Measurements from ENCODE around the gene TFDP1.

The TFDP1 gene, protein sequence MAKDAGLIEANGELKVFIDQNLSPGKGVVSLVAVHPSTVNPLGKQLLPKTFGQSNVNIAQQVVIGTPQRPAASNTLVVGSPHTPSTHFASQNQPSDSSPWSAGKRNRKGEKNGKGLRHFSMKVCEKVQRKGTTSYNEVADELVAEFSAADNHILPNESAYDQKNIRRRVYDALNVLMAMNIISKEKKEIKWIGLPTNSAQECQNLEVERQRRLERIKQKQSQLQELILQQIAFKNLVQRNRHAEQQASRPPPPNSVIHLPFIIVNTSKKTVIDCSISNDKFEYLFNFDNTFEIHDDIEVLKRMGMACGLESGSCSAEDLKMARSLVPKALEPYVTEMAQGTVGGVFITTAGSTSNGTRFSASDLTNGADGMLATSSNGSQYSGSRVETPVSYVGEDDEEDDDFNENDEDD

DNA sequence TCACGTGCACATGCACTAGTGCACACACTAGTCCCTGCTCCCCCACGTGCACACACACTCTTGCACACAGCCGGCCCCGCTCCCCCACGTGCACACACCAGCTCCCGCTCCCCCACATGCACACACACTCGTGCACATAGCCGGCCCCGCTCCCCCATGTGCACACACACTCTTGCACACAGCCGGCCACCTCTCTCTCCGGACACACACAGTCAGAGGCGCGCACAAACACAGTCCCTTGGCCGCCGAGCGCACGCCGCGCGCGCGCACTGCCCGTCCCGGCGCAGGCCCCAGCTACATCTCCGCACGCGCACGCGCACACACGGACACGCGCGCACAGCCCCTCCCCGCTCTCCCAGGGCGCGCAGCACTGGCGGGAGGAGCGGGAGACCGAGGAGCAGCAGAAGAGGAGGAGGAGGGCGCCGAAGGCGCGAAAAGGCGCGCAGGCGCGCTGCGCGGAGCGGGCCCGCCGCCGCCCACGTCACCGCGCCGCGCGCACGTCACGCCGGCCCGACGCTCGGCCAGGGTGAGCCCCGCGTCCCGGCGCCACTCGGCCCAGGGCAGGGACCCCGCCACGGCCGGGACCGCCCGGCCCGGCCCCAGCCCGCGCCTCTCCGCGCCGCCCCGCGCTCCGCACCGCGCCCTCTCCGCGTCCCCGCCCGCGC lies at the start of gene TFDP1:
TSS of gene TFDP1 (plus strand) at position 549 of the 665 bp plus-strand sequence. CDS start 1,085 bp downstream, outside the sequence.
- peak; percentile 67 for DNase-seq

GRCh38 chr13:113535381-113535781 lies 49.2 kb upstream of the TFDP1 start:
- DNase-seq, result no peak

GRCh38 chr13:113536461-113537110 lies 48.0 kb upstream of the TFDP1 start:
- DNase-seq, result no peak

DNA sequence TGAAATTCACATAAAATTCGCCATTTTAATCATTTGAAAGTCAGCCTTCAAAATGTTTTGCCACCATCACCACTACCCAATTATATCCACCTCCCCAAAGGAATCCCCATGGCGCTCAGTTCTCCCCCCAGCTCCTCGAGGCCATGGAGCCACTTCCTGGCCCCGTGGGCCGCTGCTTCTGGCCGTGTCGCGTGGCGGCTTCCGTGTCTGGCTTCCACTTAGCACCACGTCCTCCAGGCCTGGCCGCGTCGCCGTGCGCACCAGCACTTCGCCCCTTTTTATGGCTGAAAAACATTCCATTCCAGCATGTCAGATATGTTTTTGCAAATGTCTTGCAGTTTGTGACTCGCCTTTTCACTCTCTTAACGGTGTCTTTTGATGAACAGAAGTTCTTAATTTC lies 47.3 kb upstream of the TFDP1 start:
- DNase-seq, result no peak

DNA sequence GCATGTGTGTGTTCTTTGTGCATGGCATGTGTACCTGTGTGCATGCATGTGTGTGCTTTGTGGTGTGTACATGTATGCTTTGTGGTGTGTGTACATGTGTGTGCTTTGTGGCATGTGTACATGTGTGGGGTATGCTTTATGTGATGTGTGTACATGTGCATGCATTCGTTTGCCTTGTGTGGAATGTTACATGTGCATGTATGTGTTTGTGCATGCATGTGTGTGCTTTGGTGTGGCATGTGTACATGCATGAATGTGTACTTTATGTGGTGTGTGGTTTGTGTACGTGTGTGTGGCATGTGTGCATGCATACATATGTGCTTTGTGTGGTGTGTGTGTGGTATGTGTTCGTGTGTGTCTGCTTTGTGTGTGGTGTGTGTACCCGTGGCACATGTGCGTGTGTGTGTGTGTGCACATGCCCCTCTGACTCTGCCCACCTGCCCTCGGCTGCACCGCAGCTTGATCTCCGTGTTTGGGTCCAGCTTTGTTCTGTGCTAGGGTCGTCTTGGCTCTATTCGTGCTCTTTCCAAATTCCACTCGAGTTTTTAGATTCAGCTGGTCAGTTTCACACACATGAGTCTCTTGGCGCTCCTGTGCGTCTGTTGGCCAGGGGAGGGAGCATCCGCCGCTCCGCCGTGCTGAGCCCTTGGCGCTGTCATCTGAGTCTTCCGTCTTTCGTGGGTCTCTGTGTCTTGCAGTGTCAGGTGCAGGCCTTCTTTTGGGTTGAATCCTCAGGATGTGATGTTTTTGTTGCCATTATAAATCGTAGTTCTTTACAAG lies 46.5 kb upstream of the TFDP1 start:
- no peak for DNase-seq

DNA sequence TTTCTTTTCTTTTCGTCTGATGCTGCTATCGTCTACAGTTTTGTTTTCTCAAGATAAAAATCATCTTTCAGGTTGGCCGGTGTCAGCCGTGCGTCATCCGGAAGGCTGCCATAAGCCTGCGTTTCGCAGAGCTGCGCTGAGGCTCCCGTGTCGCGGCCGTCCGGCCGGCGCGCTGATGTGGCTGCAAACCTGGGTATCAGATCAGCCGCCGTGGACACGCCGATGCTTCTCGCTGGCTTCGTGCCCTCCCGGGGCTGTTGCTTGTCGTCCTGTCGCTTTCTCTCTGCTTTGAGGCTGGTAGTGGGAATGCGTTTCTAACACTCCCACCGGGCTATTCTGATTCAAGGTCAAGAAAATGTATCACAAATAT lies 45.9 kb upstream of the TFDP1 start:
- no peak for DNase-seq

DNA sequence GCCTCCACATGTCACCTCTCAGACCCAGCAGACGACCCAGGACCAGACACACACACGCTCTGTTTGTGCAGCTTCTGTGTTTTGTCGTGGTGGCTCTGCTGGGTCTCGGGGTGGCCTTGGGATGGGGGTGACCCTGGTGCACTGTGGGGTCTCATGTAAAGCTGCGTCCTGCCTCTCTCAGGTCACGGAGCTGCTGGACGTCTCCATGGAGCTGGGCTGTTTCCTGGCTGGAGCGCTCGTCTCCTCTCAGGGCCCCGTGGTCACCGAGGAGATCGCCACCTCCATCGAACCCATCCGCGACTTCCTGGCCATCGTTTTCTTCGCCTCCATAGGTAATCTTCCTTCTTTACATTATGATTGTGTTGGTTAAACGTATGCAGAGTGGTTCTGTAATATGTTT lies 45.4 kb upstream of the TFDP1 start:
- no peak for DNase-seq

DNA sequence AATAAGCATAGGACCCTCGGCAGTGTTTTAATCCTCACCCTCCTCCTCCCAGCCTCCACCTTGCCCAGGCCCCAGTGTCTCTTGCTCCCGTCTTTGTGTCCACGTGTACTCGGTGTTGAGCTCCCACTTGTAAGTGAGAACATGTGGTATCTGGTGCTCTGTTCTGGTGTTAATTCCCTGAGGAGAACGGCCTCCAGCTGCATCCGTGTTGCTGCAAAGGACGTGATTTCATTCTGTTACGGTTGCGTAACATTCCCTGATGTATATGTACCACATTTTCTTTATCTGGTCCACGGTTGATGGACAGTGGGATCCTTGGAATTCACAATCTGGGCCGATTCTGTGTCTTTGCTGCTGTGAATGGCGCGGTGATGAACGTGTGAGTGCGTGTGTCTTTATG lies 44.7 kb upstream of the TFDP1 start:
- DNase-seq, result no peak

GRCh38 chr13:113540523-113540922 lies 44.0 kb upstream of the TFDP1 start:
- DNase-seq, result no peak

GRCh38 chr13:113542751-113543424 lies 41.7 kb upstream of the TFDP1 start:
- no peak for DNase-seq

- no peak for DNase-seq
These were observed 40.3 kb upstream of the TFDP1 start for GRCh38 chr13:113544071-113544891.

DNA sequence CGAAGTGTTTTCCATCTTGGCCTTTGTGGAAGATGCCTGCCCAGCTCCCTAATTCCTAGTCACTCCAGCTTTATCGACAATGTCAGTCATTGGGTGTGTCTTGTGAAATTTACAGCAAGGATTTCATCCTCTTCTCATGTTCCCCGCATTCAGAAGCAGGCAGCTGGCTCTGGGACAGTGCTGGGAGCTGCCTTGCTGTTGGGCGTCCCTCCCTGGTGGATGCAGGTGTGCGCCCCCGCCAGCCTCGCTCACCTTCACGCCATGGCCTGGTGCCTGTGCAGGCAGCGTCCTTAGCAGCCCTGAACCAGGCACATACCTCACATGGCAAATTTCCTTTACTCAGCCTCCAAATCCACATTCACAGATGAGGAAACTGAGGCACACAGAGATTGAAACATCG lies 39.7 kb upstream of the TFDP1 start:
- no peak for DNase-seq

GRCh38 chr13:113545455-113545930 lies 39.1 kb upstream of the TFDP1 start:
- no peak for DNase-seq

GRCh38 chr13:113545931-113546516 lies 38.5 kb upstream of the TFDP1 start:
- DNase-seq, result no peak

- no peak for DNase-seq
These were observed 37.8 kb upstream of the TFDP1 start for GRCh38 chr13:113546571-113547237.

DNA sequence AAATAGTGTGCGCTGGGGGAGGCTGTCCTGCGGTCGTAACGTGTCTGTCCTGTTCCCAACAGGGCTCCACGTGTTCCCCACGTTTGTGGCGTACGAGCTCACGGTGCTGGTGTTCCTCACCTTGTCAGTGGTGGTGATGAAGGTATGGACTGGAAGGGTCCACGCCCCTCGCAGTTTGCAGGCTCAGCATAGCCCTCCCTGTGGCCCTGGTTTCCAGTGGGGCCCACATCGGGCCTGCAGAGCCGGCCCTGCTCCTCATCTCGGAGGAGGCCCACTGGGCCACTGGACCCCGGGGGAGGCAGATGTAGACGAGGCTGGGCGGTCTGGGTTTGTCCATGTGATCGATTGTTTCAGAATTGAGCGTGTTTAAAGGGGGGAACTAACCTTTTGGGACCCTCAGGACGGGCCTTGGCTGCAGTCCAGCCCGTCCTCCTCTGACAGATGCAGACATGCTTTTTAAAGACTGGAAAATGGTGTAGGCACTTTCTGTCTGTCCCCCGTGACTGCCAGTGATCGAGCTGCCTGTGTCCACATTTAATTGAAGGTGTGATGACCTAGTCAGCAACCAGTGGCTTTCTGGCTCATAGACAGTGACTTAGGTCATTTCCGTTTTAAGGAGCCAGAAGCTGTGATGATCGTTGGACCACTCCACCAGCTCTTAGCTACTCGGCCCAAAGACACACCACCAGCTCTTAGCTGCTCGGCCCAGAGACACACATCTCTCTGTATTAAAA lies 37.1 kb upstream of the TFDP1 start:
- no peak for DNase-seq

DNA sequence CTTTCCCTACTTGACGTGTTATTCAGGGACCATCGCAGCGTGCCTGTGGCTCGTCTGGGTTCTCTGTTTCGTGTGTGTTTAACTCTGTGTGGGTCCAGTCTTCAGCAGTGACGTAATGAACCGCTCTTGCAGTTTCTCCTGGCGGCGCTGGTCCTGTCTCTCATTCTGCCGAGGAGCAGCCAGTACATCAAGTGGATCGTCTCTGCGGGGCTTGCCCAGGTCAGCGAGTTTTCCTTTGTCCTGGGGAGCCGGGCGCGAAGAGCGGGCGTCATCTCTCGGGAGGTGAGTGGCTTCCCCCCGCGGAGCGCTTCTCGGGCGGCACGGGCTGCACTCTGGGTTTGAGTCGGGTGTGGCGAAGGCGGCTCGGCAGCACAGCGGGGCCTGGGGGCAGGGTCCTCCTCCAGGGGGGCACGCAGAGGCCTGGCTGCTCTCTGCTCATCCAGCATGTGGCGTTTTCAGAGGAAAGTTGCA lies 36.3 kb upstream of the TFDP1 start:
- DNase-seq, result no peak

DNA sequence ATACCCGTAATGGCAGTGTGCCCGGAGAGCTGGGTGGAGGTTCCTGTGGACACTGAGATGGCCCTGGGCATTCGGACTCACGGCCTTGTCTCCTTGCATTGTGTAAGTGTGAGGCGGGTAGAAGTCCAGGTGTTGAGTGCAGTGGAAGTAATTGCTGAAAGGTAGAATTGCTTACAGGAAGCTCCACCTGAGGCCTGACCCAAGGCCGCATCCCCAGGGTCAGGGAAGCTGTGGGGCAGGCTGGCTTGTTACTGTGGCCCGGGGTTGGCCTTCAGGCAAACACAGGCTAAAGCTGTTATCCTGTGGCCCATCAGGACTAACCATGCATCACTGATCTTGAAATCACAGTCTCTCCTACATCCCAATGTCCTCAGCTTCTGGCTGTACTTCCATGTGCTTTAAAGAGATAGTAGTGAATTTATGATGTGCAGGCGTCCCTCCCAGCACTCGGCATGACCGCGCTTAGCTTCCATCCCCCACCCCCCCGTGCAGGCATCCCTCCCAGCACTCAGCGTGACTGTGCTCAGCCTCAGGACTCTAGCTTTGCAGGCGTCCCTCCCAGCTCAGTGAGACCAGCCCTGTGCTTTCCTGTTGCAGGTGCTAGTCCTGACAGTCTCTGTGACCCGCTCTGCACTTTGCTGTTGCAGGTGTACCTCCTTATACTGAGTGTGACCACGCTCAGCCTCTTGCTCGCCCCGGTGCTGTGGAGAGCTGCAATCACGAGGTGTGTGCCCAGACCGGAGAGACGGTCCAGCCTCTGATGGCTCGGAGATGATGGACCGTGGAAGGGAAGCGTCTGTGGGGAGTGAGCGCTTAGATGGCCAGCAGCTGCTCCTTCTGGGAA lies 35.6 kb upstream of the TFDP1 start:
- DNase-seq, result no peak

DNA sequence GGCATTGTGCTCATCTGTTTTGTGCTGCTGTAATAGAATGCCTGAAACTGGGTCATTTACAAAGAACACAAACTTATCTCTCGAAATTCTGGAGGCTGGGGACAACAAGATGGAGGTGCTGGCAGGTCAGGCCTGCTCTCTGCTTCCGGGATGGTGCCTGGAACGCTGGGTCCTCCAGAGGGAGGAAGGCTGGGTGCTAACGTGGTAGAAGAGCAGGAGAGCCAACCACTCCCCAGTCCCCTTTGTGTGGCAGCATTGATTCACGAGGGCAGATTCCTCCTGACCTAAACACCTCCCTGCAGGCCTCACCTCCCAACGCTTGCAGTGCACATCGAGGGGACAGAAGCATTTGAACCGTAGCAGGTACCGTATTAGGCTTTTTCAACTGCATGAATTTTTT lies 34.1 kb upstream of the TFDP1 start:
- no peak for DNase-seq
